ENCODE results near the gene EDN2.

Gene EDN2

GRCh38 chr1:41484402-41485241 is at the start of gene EDN2:
Gene EDN2 (minus strand): TSS chr1:41484683. CDS start chr1:41484601, 82 bp downstream.
- no peak for DNase-seq

GRCh38 chr1:41533731-41534080 is 49.2 kb upstream of the EDN2 start:
- no peak for DNase-seq

- no peak for DNase-seq
Measured at GRCh38 chr1:41533016-41533730, 48.7 kb upstream of the EDN2 start.

- no peak for DNase-seq
Measured at GRCh38 chr1:41532206-41532975, 47.9 kb upstream of the EDN2 start.

- no peak for DNase-seq
Measured at GRCh38 chr1:41530411-41530810, 45.9 kb upstream of the EDN2 start.

GRCh38 chr1:41529621-41530395 is 45.3 kb upstream of the EDN2 start:
- DNase-seq: no peak

- no peak for DNase-seq
Measured at GRCh38 chr1:41528726-41529605, 44.5 kb upstream of the EDN2 start.

GRCh38 chr1:41528106-41528505 is 43.6 kb upstream of the EDN2 start:
- no peak for DNase-seq

GRCh38 chr1:41526956-41527561 is 42.6 kb upstream of the EDN2 start:
- no peak for DNase-seq

- no peak for DNase-seq
Measured at GRCh38 chr1:41525891-41526587, 41.6 kb upstream of the EDN2 start.

- no peak for DNase-seq
Measured at GRCh38 chr1:41524676-41525675, 40.5 kb upstream of the EDN2 start.

- no peak for DNase-seq
Measured at GRCh38 chr1:41523949-41524675, 39.6 kb upstream of the EDN2 start.

- DNase-seq: no peak
Measured at GRCh38 chr1:41523071-41523470, 38.6 kb upstream of the EDN2 start.

- no peak for DNase-seq
Measured at GRCh38 chr1:41521766-41522165, 37.3 kb upstream of the EDN2 start.

GRCh38 chr1:41520951-41521752 is 36.7 kb upstream of the EDN2 start:
- no peak for DNase-seq

- no peak for DNase-seq
Measured at GRCh38 chr1:41519667-41520066, 35.2 kb upstream of the EDN2 start.

- DNase-seq: no peak
Measured at GRCh38 chr1:41518471-41518870, 34.0 kb upstream of the EDN2 start.

- no peak for DNase-seq
Measured at GRCh38 chr1:41517062-41517438, 32.6 kb upstream of the EDN2 start.
